ENCODE data around the gene ANKRD6.

DNA sequence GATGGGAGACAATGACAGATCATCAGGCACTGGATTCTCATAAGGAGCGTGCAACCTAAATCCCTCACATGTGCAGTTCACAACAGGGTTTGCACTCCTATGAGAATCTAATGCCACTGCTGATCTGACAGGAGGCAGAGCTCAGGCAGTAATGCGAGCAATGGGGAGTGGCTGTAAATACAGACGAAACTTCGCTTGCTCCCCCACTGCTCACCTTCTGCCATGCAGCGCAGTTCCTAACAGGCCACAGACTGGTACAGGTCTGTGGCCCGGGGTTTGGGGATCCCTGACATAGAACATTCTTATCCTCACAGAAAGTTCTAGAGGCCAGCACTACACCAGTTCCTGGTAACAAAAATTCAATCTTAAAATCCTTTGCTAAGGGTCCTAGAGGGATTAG is 44.1 kb upstream of the ANKRD6 start:
- no peak for TF ChIP-seq CTCF (conservative IDR thresholded peaks at IDR 0.05; ENCODE audit: low read depth, low read length)
- TF ChIP-seq EZH2 (IDR thresholded peaks at IDR 0.05; ENCODE audit: borderline replicate concordance, low read depth, low read length, poor library complexity, severe bottlenecking), result no peak

Data from A673 (cell line).